KOPT-K1 (cell line): ENCODE results near the gene PDXP.

ENCODE experiments used
- H3K27ac ChIP-seq: fragments of 200-600 bp; sonication (generic); 2 replicates; pipeline ENCODE4 v1.5.1; 2016; ENCODE audit warnings: antibody characterized with exemption, mild to moderate bottlenecking, low read depth, low read length; ENCODE audit not compliant: poor library complexity, severe bottlenecking
- H3K36me3 ChIP-seq: fragments of 200-600 bp; sonication (generic); 2 replicates; pipeline ENCODE4 v1.5.1; 2017; ENCODE audit warnings: antibody characterized with exemption, mild to moderate bottlenecking, low read length, moderate library complexity; ENCODE audit not compliant: insufficient read depth
- H3K9me3 ChIP-seq: fragments of 200-600 bp; sonication (generic); 2 replicates; pipeline ENCODE4 v1.5.1; 2017; ENCODE audit warnings: antibody characterized with exemption, low read length, mild to moderate bottlenecking; ENCODE audit not compliant: insufficient read depth, poor library complexity, severe bottlenecking

PDXP gene

DNA sequence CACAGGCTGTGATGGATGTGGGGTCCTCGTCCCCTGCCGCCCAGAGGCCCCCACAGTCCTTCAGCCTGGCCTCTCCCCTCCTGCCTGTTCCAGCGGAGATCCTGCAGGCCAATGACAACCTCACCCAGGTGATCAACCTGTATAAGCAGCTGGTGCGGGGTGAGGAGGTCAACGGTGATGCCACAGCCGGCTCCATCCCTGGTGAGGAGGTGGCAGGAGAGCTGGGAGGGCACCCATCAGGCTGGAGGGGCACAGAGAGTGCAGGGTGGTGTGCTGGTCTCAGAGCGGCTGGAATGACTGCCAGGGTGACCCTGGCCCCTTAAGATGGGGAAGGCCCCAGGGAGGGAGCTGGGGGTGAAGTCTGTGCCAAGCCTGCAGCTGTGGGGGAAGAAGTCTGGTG is 33.6 kb upstream of the PDXP start:
- Histone ChIP-seq H3K9me3 (no peaks in the 10 kb centered on the region), H3K36me3 (peaks cover 34% of the 10 kb centered on the region), H3K27ac (peak overlapping the region; percentile 15)

DNA sequence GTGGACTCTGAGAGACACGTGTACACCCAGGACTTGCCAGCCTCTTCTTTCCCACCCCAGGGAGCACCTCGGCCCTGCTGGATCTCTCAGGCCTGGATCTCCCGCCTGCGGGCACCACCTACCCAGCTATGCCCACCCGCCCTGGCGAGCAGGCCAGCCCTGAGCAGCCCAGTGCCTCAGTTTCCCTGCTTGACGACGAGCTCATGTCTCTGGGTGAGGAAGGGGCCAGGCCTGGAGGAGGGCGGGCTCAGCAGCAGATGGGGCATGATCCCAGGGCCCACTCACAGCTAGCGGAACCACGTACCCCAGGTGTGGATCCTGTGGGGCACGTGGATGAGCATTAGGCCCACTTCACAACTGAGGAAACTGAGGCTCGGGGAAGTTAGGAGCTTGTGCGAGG is 32.8 kb upstream of the PDXP start:
- H3K9me3 ChIP-seq: no peaks in the 10 kb centered on the region
- H3K36me3 ChIP-seq: peaks cover 31% of the 10 kb centered on the region
- H3K27ac ChIP-seq: peak overlapping the region; percentile 90

DNA sequence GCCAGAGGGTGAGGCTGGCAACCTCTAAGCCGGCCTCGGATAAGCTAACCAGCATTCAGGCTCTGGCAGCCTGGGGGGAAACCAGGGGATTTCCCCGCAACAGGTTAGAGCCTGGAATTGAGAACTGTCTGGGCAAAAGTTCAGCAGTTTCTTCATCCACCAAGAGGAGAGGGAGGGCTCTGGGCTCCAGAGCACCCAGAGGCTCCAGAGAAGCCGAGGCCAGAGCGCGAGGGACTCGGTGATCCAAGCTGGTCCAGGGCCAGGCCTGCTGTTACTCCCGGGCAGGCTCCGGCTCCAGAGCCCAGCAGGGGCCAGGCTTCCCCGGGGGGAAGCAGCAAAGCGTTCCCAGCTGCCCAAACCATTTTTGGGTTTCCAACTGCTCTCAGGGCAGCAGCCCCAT is 32.4 kb upstream of the PDXP start:
- Histone ChIP-seq H3K27ac (peak overlapping the region; percentile 90), H3K36me3 (peaks cover 31% of the 10 kb centered on the region), H3K9me3 (no peaks in the 10 kb centered on the region)

DNA sequence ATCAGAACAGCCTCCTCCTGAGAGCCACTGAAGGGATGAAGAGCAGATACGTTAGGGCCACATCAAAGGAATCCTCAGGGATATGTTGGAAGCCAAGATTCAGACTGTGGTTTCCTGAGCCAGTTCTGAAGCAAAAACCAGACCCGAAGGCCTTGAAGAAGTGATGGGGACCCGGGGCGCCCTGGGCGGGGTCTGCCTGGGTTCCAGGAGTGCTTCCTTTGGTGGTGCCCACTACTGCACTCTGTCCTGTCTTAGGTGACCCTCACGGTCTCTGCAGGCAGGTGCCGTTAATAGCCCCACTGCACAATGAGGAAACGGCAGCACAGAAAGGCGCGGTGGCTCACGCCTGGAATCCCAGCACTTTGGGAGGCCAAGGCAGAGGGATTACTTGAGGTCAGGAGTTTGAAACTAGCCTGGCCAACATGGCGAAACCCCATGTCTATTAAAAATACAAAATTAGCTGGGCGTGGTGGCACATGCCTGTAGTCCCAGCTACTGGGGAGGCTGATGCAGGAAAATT is 31.9 kb upstream of the PDXP start:
- peak overlapping the region; percentile 90 for H3K27ac ChIP-seq
- peaks cover 31% of the 10 kb centered on the region for H3K36me3 ChIP-seq
- no peaks in the 10 kb centered on the region for H3K9me3 ChIP-seq

DNA sequence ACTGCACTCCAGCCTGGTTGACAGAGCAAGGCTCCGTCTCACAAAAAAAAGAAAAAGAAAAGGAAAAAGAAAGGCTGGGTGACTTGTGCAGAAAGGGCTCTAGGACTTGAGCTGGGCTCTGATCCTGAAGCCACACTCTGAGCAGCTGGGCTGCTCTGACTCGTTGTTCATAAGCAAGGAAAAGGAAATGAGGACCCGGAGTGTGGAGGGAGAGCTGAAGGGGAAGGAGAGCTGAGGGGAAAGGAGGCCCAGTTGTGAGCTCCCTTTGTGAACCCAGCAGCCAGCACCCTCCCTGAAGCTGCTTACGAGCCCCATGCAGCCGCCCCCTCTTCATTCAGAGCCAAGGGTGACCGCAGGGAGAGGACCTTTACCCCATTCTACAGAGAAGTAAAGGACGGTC is 31.4 kb upstream of the PDXP start:
- Histone ChIP-seq H3K9me3 (no peaks in the 10 kb centered on the region), H3K27ac (peak overlapping the region; percentile 90), H3K36me3 (peaks cover 33% of the 10 kb centered on the region)

DNA sequence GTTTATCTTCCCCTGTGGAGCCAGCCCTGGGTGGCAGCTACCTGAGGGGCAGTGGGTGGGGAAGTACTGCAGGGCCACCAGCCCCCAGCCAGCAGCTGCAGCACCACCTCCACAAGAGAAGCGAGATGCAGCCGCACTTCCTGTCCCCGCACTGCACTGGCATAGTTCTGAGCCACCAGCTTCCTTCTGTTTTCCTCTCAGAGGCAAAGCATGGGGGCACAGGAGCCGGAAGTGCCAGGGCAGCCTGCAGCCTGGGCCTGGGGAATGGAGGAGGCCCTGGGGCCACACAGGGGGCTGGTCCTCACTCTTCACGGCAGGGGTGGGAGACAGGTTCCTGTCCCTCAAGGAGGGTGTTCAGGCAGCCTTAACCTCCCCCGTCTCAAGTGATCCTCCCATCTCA is 31.0 kb upstream of the PDXP start:
- no peaks in the 10 kb centered on the region for H3K9me3 ChIP-seq
- H3K27ac ChIP-seq: peak overlapping the region; percentile 90
- peaks cover 33% of the 10 kb centered on the region for H3K36me3 ChIP-seq

DNA sequence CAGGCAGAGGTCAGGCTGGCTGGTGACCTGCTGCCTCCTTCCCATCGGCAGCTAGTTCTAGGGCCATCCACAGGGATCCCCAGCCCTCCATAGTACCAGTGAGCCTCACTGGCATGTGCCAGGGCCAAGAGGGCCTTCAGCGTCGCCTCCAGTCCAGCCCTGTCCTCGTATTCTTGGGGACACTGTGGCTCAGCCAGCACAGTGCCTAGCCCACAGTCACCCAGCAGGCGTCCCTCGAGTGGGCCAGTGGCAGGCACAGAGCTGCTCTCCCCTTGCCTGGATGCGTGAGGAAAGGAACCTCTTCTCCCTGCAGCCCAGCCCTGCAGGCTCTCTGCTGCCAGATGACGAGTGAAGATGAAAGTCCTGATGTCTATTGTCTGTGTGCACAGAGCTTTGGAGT is 29.7 kb upstream of the PDXP start:
- Histone ChIP-seq H3K9me3 (no peaks in the 10 kb centered on the region), H3K36me3 (peaks cover 33% of the 10 kb centered on the region), H3K27ac (peak overlapping the region; percentile 90)

DNA sequence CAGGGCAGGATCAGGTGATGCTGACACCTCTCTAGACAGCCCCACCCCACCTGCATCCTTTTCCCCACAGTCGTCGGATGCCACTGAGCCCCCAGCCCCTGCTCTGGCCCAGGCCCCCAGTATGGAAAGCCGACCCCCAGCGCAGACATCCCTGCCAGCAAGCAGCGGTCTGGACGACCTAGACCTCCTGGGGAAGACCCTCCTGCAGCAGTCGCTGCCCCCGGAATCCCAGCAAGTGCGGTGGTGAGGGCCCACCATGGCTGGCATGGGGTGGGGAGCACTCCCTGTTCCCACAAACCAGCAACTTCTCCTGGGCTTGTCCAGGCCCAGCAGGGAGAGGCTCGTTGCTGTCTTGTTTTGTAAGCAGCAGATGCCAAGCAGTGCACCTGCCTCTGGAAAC is 28.6 kb upstream of the PDXP start:
- no peak overlapping the region for H3K27ac ChIP-seq

DNA sequence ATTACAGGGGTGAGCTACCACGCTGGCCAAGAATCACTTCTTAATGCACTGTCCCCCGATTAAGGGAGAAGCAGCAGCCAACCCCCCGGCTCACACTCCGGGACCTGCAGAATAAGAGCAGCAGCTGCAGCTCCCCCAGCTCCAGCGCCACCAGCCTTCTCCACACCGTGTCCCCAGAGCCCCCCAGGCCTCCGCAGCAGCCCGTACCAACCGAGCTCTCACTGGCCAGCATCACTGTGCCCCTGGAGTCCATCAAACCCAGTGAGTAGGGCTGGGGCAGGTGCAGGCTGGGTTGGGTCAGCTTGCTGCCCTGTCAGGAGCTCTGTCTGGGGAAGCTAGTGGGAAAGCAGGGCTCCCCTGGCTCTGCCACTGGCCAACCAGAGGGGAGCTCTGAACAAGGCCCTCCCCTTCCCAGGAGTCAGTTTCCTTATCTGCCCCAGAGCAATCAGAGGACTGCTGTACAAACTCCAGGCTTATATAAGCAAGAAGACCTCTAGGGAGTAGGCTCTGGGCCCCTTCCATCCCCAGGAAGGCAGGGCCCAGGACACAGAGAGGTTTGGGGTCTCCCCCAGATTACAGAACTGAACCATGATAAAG is 27.6 kb upstream of the PDXP start:
- Histone ChIP-seq H3K36me3 (peaks cover 20% of the 10 kb centered on the region), H3K9me3 (no peaks in the 10 kb centered on the region), H3K27ac (no peak overlapping the region)

More for the DNA sequence above, 28.6 kb upstream of the PDXP start:
- H3K36me3 ChIP-seq: peaks cover 30% of the 10 kb centered on the region
- H3K9me3 ChIP-seq: no peaks in the 10 kb centered on the region

DNA sequence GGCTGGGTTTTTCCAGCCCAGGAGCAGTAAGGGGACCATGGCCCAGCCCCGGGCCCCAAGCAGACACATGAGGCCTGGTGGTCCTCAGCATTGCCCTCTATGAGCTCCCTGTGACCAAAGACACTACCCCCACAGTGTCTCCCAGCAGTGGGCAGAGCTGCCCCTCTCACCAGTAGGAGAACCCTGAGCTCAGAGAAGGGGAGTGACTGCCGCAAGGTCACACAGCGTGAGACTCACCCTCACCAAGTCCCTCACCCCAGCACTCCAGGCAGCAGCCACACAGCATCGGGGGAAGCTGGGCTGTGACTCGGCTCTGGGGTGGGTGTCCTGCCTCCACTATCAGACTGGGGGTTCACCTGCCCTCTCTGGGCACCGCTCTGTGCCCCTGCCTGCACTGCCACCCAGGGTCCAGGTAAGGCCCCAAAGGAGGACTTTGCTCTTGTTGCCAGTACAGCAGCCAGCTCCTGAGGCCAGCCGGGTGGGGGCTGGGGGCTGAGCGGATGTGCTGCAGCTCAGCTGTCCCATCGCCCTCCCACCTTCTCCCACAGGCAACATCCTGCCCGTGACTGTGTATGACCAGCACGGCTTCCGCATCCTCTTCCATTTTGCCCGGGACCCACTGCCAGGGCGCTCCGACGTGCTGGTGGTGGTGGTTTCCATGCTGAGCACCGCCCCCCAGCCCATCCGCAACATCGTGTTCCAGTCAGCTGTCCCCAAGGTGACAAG is 26.9 kb upstream of the PDXP start:
- H3K36me3 ChIP-seq: peaks cover 19% of the 10 kb centered on the region
- H3K27ac ChIP-seq: no peak overlapping the region
- no peaks in the 10 kb centered on the region for H3K9me3 ChIP-seq

DNA sequence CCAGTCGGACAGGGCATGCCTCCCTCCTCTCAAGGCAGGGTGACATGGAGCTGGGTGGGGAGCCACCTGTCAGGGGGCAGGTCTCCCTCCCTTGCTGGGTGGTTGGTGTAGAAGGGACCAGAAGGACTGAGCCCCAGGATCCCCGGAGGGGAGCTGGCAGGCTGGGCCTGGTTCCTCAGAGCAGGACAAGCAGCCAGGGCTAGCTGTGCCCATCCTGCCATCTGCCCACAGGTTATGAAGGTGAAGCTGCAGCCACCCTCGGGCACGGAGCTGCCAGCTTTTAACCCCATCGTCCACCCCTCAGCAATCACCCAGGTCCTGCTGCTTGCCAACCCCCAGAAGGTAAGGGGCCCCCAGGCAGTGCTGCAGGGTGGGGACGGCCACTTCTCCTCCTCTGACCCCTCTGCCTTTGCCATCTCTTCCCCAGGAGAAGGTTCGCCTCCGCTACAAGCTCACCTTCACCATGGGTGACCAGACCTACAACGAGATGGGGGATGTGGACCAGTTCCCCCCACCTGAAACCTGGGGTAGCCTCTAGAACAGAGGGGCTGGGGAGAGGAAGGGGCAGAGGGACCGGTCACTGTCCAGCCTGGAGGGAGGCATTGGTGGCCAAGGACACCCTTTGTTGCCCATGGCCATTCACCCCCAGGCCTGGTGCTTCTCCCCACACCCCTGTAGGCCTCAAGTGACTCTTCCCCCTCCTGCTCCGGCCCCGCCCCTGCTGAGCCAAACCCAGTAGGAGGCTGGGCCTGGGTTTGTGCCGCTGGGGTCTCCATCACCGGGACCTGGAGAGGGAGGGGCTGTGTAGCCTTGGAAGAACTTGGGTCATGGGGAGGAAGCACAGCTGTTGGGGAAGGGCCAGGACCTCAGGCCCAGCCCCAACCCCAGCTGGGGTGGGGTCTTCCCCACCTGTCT is 26.1 kb upstream of the PDXP start:
- Histone ChIP-seq H3K27ac (peak overlapping the region; percentile 79), H3K9me3 (no peaks in the 10 kb centered on the region), H3K36me3 (peaks cover 19% of the 10 kb centered on the region)

DNA sequence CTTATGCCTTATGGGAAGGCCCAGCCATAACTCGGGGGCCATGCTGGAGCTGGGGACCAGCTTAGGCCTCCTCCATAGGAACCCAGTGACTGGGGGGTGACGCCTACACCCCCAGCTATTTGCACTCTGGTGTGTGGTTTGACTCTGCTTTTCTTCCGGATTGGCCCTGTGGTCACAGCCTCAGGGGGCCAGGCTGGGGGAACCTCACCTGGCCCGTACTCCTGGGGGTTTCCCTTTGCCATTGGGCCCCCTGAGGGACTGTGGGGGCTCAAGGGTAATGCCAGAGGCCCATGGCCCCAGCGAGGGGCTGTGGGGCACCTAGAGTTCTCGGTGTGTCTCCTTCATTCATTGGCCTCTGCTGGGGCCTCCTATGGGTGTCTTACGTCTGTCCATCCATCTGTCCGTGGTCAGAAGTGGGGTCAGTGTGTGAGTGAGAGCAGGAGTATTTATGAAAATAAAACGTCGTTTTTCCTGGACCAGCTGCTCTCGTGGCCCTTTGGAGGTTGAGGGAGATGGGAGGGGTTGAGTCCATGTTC is 25.4 kb upstream of the PDXP start:
- Histone ChIP-seq H3K27ac (peak overlapping the region; percentile 79), H3K9me3 (no peaks in the 10 kb centered on the region), H3K36me3 (peaks cover 19% of the 10 kb centered on the region)

DNA sequence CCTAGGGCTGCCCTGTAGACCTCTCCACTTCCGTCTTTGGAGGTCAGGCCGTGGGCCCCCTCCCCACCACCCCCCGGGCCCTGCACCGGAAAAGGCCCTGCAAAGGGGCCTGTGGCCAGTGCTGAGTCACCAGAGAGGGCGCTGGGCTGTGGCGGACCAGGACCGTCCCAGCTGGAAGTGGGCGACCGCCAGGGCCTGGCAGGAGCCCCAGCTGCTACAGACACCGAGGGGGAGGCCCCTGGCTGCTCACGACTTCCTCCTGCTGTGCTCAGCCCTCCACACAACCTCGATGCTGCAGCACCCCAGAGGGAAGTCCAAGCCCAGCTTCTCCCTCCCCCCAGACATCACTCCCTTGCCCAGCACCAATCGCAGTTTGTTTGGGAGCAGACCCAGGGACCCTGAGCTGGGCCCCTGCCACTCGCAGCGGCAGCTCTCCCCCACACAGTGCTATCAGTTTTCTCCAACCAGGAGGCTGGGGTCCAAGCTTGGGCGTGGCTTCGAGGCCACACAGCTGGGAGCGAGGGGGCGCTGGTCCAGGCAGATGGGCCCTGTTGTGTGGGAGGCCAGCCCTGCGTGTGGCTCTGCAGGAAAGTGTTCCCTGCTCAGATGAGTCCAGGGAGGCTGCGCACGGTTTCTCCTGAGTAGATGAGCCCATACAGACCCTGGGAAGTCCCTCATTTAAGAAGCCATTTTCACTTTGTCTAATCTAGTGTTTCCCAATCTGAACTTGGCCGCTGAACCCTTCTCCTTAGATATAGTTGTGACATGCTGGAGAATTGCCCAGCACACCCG is 24.7 kb upstream of the PDXP start:
- Histone ChIP-seq H3K36me3 (peaks cover 19% of the 10 kb centered on the region), H3K9me3 (no peaks in the 10 kb centered on the region), H3K27ac (peak overlapping the region; percentile 79)

DNA sequence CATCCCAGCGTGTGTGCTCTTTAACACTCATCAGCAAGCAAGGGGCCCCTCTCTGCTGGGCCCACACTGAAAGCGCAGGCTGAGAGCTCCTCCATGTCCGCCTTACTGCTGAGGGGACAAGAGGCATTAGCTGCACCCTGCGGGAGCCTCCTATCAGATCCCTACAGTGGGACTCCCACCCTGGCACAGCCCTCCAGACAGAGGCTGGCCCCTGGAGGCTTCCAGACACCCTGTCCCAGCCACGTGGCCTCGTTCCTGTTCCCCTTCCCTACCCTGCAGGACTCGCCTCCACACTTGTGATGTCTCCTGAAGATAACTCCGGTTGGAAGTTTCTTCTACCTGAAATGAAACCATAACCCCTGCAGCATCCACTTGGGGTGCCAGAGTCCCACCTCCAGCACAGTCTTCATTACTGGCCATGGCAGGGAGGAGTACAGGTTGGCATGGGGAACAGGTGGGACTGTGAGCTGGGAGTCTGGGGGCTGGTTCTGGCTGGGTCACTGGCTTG is 24.1 kb upstream of the PDXP start:
- peaks cover 19% of the 10 kb centered on the region for H3K36me3 ChIP-seq
- peak overlapping the region; percentile 79 for H3K27ac ChIP-seq
- H3K9me3 ChIP-seq: no peaks in the 10 kb centered on the region
